Duodenal mucosa (tissue), 2 donors: ENCODE measurements around the gene KLRF2.

ENCODE experiments used
- H3K27ac ChIP-seq: one replicate; pipeline ENCODE4 v1.7.0; 2013; ENCODE audit warnings: low read depth, low read length
- H3K27me3 ChIP-seq, 2 donors: one replicate each; pipeline ENCODE4 v1.7.0; 2013; ENCODE audit warnings: low read length in 2 of 2, control low read depth in 1 of 2; ENCODE audit not compliant: insufficient read depth in 2 of 2, control insufficient read depth in 1 of 2
- H3K36me3 ChIP-seq, 2 donors: one replicate each; pipeline ENCODE4 v1.7.0; 2013; ENCODE audit warnings: low read length in 2 of 2, control low read depth in 1 of 2; ENCODE audit not compliant: insufficient read depth in 2 of 2, control insufficient read depth in 1 of 2
- H3K4me1 ChIP-seq, 2 donors: one replicate each; pipeline ENCODE4 v1.7.0; 2013; ENCODE audit warnings: low read length in 2 of 2, control low read depth in 1 of 2; ENCODE audit not compliant: insufficient read depth in 2 of 2, control insufficient read depth in 1 of 2
- H3K4me3 ChIP-seq, 2 donors: one replicate each; pipeline ENCODE4 v1.7.0; 2013; ENCODE audit warnings: low read length in 2 of 2, low read depth in 1 of 2
- H3K9ac ChIP-seq, 2 donors: one replicate each; pipeline ENCODE4 v1.7.0; 2013; ENCODE audit warnings: low read length in 2 of 2, low read depth in 1 of 2
- H3K9me3 ChIP-seq, 2 donors: one replicate each; pipeline ENCODE4 v1.7.0; 2013; ENCODE audit warnings: low read length in 2 of 2, control low read depth in 1 of 2; ENCODE audit not compliant: control insufficient read depth in 1 of 2

The KLRF2 gene

DNA sequence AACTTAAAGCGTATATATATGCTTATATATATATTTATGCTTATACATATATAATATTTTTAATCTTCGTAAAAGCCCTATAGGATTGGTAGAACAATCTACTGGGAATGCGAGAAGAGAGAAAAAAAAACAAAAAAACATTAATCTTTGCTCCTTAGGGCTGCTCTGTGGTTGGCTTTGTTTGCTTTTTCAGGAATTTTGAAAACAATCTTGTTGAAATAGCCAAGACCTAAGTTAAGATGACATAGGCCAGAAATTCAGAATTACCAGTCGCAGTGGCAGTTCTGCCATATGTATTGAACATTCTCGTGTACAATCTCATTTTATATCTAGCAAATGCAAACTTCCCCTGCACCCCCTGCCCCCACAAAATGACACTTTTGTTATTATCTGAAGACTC lies 699 bp downstream of the KLRF2 start:
- no peaks in the 10 kb centered on the region for H3K9me3 ChIP-seq
- H3K27me3 ChIP-seq: no peaks in the 10 kb centered on the region
- no peak overlapping the region for H3K27ac ChIP-seq
- H3K36me3 ChIP-seq: no peaks in the 10 kb centered on the region
- H3K4me3 ChIP-seq: no peak overlapping the region
- no peaks in the 10 kb centered on the region for H3K4me1 ChIP-seq
- no peak overlapping the region for H3K9ac ChIP-seq

DNA sequence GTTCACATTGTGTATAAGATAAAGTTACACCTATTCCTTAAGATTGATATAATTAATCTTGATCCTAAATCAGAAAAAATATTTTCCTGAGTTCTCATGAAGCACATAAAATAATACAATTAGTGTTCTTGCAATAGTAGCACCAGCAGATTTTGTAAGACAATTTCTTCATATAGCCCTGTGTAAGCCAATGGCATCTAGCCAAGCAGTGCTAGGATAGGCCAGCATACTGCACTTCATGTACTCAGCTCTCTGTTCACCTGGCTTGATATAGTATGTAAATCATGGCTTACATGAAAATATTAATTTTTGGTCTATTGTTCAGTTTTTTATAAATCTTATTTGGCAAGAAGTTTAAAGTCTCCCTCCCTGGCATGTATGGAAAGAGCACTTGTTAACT lies 1.9 kb downstream of the KLRF2 start:
- H3K36me3 ChIP-seq: no peaks in the 10 kb centered on the region
- H3K27ac ChIP-seq: no peak overlapping the region
- no peaks in the 10 kb centered on the region for H3K27me3 ChIP-seq
- no peaks in the 10 kb centered on the region for H3K9me3 ChIP-seq
- H3K4me1 ChIP-seq: no peaks in the 10 kb centered on the region
- H3K9ac ChIP-seq: no peak overlapping the region
- no peak overlapping the region for H3K4me3 ChIP-seq

DNA sequence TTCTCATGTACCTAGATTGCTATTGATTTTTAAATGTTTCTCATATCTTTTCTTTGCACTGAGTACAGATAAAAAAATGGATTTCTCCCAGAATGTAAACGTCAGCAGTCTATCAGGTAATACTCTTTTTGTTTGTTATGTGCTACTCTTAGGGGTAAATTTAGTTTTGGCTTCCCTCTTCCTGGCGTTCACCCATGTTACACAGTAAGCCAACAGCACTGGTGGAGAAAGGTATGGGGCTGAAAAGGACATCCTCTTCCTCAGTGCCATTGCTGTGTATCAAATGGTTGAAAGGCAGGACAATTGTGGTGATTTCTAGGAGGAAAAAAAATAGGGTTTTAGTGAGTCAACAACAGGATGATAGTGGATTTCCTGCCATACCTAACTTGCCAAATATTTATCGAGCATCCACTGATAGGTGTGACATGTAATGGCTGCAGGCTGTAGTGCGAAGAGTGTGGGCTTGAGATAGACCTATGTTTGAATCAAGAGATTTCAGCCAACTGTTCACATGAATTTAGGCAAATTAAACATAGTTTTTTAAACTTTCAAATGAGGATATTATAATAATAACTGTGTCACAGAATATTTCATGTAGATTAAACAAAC lies 7.5 kb downstream of the KLRF2 start:
- H3K4me3 ChIP-seq: no peak overlapping the region
- H3K9me3 ChIP-seq: no peaks in the 10 kb centered on the region
- H3K36me3 ChIP-seq: no peaks in the 10 kb centered on the region
- H3K4me1 ChIP-seq: no peaks in the 10 kb centered on the region
- no peaks in the 10 kb centered on the region for H3K27me3 ChIP-seq
- no peak overlapping the region for H3K9ac ChIP-seq
- no peak overlapping the region for H3K27ac ChIP-seq

DNA sequence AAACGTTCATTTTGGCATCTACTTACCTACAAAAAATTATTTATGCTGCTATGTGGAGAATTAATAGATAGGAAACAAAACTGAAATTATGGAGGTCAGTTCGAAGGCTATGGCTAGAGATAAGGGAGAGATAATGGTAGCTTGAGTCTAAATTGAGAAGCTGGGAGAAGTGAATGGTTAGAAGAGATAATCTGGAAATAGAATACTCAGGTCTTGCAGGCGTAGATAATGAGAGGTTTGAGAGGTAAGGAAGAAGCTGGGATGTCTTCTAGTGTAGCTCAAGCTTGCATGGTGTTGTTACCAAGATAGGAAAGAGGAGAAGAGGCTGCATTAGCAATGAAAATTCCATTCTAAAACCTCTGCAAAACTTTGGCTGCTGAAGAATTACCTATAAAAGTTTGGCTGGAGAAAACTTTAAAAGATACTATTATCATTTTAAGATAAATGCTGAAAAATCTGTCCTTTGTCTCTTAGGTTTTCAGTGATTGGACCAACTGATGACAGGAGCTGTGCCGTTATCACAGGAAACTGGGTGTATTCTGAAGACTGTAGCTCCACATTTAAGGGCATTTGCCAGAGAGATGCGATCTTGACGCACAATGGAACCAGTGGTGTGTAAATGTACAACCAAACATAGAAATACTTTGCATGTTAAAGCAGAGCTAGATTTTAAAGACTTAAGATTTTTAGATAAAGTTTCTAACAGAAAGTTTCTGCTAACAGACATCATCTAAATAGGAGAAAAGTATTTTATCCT lies 14.1 kb downstream of the KLRF2 start:
- Histone ChIP-seq H3K36me3 (no peaks in the 10 kb centered on the region), H3K4me1 (no peaks in the 10 kb centered on the region), H3K4me3 (no peak overlapping the region), H3K27me3 (no peaks in the 10 kb centered on the region), H3K27ac (no peak overlapping the region), H3K9me3 (no peaks in the 10 kb centered on the region), H3K9ac (no peak overlapping the region)

DNA sequence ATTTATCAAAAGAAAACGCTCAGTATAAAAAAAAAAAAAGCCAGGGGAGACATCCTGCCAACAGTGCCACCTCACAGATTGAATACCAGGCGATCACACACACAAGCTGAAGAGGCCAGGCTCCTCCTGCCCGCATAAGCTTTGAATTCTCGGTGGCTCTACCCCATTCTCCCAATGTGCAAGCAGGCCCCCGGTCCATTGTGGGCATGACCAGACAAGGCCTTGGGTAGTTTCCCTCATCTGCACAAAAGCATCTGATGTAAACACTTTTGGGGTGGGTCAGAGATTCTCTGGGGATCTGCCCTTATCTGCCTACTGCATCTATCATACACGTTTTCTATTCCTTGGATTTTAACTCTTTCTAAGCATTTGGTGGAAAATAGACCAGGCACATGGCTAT lies 16.2 kb downstream of the KLRF2 start:
- Histone ChIP-seq H3K27ac (no peak overlapping the region), H3K4me1 (no peaks in the 10 kb centered on the region), H3K27me3 (no peaks in the 10 kb centered on the region), H3K36me3 (no peaks in the 10 kb centered on the region), H3K9me3 (peaks cover 0 to under 1% of the 10 kb centered on the region in 2 donors), H3K9ac (no peak overlapping the region), H3K4me3 (no peak overlapping the region)

DNA sequence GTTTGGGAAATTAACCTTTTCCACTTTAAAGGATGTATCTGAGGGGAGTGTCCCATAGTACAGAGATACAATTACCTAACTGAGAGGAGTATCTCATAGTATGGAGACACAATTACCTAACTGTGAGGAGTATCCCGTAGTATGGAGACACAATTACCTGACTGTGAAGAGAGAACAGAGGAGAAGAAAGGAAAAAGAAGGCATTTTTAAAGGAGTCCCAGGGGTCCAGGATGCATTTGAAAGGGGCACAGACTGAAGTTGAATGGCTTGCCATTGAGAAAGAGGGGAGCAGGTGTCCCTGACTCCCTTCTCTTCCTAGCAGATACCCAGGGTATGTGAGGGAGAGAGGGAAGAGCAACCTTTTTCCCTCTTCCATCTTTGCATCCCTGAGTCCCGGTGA lies 17.9 kb downstream of the KLRF2 start:
- Histone ChIP-seq H3K36me3 (no peaks in the 10 kb centered on the region), H3K27me3 (no peaks in the 10 kb centered on the region), H3K9ac (no peak overlapping the region), H3K9me3 (peaks cover 0 to 4% of the 10 kb centered on the region in 2 donors), H3K27ac (no peak overlapping the region), H3K4me3 (no peak overlapping the region), H3K4me1 (no peaks in the 10 kb centered on the region)

DNA sequence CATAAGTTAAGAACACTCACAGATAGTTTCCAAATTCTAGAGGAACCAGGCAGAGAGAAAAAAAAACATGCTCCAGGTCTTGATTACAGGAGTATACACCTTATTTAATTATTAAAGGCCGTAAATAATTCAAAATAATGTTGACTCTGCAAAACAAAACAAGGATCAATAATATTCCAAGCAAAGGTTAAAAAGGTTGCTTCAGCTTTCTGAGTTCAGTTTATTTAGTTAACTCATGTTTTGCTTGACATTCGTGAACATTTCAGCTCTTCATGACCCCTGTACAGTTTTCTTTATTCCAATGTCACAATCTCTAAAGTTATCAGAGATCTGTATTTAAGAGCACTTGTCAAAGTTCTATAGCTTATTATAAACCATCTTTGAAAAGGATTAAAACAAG lies 19.6 kb downstream of the KLRF2 start:
- Histone ChIP-seq H3K36me3 (no peaks in the 10 kb centered on the region), H3K27me3 (no peaks in the 10 kb centered on the region), H3K4me1 (no peaks in the 10 kb centered on the region), H3K9me3 (peaks cover 0 to 4% of the 10 kb centered on the region in 2 donors), H3K4me3 (no peak overlapping the region), H3K9ac (no peak overlapping the region), H3K27ac (no peak overlapping the region)

DNA sequence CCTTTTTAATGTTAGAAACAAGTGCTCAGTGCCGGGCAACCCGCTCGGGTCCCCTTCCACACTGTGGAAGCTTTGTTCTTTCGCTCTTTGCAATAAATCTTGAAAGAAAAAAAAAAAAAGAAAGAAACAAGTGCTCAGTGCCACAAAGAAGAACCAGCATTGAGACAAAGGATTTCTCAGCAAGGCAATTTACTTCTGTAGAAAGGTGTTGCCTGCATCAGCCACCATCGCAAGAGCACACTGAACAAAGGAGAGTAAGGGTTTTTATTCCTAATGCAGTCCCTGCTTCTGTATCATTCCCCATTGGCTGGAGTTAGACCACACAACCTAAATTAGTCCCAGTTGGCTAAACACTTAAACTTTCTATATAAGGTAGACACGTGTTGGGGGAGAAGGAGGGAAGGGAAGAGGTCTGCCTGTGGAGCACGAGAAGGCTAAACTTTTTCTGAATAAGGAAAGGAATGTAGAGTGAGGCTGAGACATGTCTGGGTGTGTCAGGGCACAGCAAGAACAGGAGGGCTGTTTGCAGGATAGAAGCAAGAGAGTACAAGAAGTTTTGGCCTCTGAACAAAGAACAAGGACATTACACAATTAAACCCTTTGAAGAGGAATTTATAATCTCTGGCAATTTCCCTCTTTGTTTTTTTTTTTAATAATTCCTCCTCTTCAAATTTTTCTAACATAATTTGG lies 21.4 kb downstream of the KLRF2 start:
- no peak overlapping the region for H3K4me3 ChIP-seq
- H3K27me3 ChIP-seq: no peaks in the 10 kb centered on the region
- H3K36me3 ChIP-seq: no peaks in the 10 kb centered on the region
- no peak overlapping the region for H3K27ac ChIP-seq
- H3K9ac ChIP-seq: no peak overlapping the region
- H3K9me3 ChIP-seq: peaks cover 0 to 4% of the 10 kb centered on the region in 2 donors
- no peaks in the 10 kb centered on the region for H3K4me1 ChIP-seq

DNA sequence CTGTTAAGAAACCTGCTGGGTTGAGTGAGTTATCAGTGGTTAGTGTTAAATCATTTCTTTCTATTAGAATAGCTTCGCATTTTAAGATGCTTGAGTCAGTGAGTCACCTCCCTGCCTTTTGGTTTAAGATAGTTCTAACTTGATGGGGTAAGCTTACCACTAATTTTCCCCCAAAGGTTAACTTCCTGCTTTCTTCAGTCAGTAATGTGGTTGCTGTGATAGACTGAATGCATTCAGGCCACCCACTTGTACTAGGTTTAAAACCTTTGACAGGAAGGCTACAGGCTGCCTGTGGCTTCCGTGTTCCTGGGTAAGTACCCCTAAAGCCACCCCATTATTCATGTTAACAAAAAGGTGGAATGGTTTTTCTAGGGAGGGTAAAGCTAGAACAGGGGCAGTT lies 25.6 kb downstream of the KLRF2 start:
- Histone ChIP-seq H3K36me3 (no peaks in the 10 kb centered on the region), H3K9me3 (peaks cover 13 to 17% of the 10 kb centered on the region in 2 donors), H3K4me3 (no peak overlapping the region), H3K27ac (no peak overlapping the region), H3K27me3 (no peaks in the 10 kb centered on the region), H3K4me1 (no peaks in the 10 kb centered on the region), H3K9ac (no peak overlapping the region)

DNA sequence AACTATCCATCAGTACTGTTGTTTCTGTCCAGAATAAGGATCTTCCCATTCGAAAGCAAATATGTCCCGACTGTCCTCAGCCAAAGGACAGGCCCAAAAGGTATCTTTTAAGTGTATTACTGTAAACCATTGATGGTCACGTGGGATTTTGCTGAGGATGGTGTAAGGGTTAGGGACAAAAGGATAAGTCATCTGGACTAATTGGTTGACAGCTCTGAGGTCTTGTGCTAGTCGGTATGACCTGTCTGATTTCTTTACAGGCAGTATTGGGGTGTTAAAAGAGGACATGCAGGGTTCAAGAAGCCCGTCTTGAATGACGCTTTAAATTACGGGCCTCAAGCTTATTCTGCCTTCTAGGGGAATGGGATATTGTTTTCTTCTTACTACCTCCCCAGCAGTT lies 26.5 kb downstream of the KLRF2 start:
- no peaks in the 10 kb centered on the region for H3K4me1 ChIP-seq
- H3K36me3 ChIP-seq: no peaks in the 10 kb centered on the region
- no peak overlapping the region for H3K27ac ChIP-seq
- H3K4me3 ChIP-seq: no peak overlapping the region
- H3K9ac ChIP-seq: no peak overlapping the region
- peaks cover 10 to 17% of the 10 kb centered on the region in 2 donors for H3K9me3 ChIP-seq
- no peaks in the 10 kb centered on the region for H3K27me3 ChIP-seq
